AG10803 (cell line): ENCODE measurements around the gene CAV1.
"Not testable (repeated sequence)": the region's sequence is repeated elsewhere in the genome, so short reads cannot be mapped to it uniquely, and the experiment has no call there.

Experiments
- DNase-seq: peaks from one replicate; pipeline ENCODE4 v3.0.0; 2010; ENCODE audit warnings: low read depth
- H3K4me3 ChIP-seq: 2 replicates; pipeline ENCODE4 v1.5.1; 2011; ENCODE audit warnings: mild to moderate bottlenecking, low read length, control low read depth
- CTCF ChIP-seq: conservative IDR thresholded peaks from 2 replicates; pipeline ENCODE4 v1.5.1; 2011; ENCODE audit warnings: mild to moderate bottlenecking, low read length, control low read depth, inconsistent platforms

Gene CAV1, protein sequence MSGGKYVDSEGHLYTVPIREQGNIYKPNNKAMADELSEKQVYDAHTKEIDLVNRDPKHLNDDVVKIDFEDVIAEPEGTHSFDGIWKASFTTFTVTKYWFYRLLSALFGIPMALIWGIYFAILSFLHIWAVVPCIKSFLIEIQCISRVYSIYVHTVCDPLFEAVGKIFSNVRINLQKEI

GRCh38 chr7:116524609-116525297, at the start of gene CAV1:
CAV1 (plus strand) TSS chr7:116525036; CDS start chr7:116525063, 27 bp downstream.
- DNase-seq: peak; percentile 94
- peak; percentile 38 for TF ChIP-seq CTCF
- H3K4me3 ChIP-seq: peak within 1 kb of the TSS; percentile 95

GRCh38 chr7:116477625-116478024, 47.2 kb upstream of the CAV1 start:
- no peak overlapping the region for H3K4me3 ChIP-seq
- no peak for DNase-seq
- no peak for TF ChIP-seq CTCF

- no peak for DNase-seq
- no peak overlapping the region for H3K4me3 ChIP-seq
- no peak for TF ChIP-seq CTCF
These were observed 46.0 kb upstream of the CAV1 start for GRCh38 chr7:116478834-116479233.

- no peak for TF ChIP-seq CTCF
- DNase-seq: no peak
These were observed 41.4 kb upstream of the CAV1 start for GRCh38 chr7:116483271-116483942.

DNA sequence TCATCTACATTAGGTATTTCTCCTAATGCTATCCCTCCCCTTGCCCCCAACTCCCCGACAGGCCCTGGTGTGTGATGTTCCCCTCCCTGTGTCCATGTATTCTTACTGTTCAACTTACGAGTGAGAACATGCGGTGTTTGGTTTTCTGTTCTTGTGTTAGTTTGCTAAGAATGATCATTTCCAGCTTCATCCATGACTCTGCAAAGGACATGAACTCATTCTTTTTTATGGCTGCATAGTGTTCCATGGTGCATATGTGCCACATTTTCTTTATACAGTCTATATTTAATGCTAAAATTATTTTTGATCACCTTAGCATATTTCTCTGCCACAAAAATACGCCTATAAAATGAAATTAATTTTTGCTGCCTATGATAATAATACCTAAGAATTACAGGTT, 40.4 kb upstream of the CAV1 start:
- DNase-seq, H3K4me3 ChIP-seq: not testable (repeated sequence)

More at GRCh38 chr7:116483271-116483942, 41.4 kb upstream of the CAV1 start:
- no peak overlapping the region for H3K4me3 ChIP-seq

- no peak overlapping the region for H3K4me3 ChIP-seq
- TF ChIP-seq CTCF: no peak
- no peak for DNase-seq
These were observed 36.8 kb upstream of the CAV1 start for GRCh38 chr7:116487907-116488521.

- no peak overlapping the region for H3K4me3 ChIP-seq
- TF ChIP-seq CTCF: no peak
- no peak for DNase-seq
These were observed 34.5 kb upstream of the CAV1 start for GRCh38 chr7:116490351-116490750.
